ENCODE data around the gene ROPN1. TPM values are rescaled to one million over a fixed set of nuclear protein-coding genes. Genes with fewer than 3 reads are reported as not detected.
"Not testable (repeated sequence)": the region's sequence is repeated elsewhere in the genome, so short reads cannot be mapped to it uniquely, and the experiment has no call there.

Gene ROPN1
- total RNA-seq, 1 donor from 2014 or later = not detected

DNA sequence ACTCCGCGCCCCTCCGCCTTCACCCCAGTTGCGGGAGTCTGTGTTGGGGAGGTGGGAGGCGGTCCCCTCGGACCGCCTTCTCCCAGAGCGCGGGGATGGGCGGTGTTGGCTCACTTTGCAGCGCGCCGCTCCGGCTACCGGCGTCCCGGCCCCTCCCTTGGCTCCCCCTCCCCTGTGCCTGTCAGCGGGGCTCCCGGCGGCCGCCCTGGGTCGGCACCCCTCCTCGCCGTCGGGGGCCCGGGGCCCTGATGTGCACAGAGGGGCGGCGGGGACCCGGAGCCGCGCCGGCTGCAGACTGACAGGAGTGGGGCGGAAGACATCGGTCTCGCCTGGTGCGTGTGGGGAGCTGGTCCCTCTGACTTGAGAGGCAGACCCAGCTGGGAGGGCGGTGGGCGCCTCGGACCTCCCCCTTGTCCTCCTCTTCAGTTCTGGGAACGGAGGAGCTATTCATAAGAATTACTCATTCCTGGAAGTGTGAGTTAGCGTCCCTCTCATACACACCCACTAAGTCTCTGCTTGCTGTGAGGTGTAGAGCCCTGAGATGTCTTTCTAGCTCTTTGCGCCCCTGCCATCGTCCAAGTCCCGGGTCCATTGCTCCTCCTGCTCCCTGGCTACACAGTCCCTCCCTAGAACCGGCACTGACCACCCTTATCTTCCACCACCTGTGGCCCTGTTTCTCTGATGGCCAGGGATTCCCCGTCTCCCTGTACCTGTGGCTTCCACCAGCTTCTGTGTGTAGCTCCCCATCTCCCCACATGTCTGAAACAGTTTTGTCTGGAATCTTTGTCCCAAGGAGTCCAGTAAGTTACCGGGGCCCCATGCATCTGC, 42.3 kb upstream of the ROPN1 start:
- TF ChIP-seq, protein P1, sequence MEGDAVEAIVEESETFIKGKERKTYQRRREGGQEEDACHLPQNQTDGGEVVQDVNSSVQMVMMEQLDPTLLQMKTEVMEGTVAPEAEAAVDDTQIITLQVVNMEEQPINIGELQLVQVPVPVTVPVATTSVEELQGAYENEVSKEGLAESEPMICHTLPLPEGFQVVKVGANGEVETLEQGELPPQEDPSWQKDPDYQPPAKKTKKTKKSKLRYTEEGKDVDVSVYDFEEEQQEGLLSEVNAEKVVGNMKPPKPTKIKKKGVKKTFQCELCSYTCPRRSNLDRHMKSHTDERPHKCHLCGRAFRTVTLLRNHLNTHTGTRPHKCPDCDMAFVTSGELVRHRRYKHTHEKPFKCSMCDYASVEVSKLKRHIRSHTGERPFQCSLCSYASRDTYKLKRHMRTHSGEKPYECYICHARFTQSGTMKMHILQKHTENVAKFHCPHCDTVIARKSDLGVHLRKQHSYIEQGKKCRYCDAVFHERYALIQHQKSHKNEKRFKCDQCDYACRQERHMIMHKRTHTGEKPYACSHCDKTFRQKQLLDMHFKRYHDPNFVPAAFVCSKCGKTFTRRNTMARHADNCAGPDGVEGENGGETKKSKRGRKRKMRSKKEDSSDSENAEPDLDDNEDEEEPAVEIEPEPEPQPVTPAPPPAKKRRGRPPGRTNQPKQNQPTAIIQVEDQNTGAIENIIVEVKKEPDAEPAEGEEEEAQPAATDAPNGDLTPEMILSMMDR (IDR thresholded peaks at IDR 0.05; ENCODE audit: insufficient read depth, low read length, severe bottlenecking) = no peak
- peaks cover 19% of the 10 kb centered on the region for H3K27me3 ChIP-seq (ENCODE audit: control insufficient read depth, insufficient read depth, low read length)
- no peak for FAIRE-seq
- H3K36me3 ChIP-seq (ENCODE audit: control insufficient read depth, insufficient read depth, low read length) = no peaks in the 10 kb centered on the region
- DNase-seq (ENCODE audit: low read depth) = peak; percentile 29
- H3K4me3 ChIP-seq (ENCODE audit: low read depth, low read length) = peak overlapping the region; percentile 40

DNA sequence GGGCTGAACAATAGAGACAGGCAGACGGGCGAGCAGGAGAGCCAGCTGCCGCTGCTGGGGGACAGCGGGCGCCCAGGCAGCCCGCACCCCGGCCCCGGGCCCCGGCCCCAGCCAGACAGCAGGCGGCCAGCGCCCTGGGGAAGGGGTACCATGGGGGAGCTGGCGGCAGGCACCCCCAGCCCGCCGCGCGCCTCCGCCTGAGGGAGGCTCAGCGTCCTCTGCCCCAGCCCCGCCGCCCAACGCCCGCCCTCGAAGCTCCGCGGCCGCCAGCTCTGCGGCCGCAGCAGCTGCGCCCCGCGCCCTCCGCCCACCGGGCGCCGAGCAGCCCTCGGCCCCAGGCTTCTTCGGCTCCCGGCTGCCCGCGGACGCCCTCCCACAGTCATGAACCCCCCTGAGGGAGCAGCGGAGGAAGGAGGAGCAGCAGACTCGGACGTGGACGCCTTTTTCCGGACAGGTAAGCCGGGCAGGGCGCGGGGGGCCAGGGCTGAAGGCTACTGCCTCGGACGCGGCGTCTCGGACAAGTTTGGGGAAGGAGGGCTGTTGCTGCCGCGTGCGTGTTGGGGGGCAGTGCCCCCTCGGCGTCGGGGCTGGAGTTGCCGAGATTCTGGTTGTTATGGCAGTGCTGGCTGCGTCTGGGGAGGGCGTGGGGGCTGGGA, 41.6 kb upstream of the ROPN1 start, which contains the start of gene KALRN:
KALRN (plus strand) TSS at position 10 of the 656 bp plus-strand sequence.
- TF ChIP-seq, protein P1 (IDR thresholded peaks at IDR 0.05; ENCODE audit: insufficient read depth, low read length, severe bottlenecking) = no peak
- Histone ChIP-seq H3K36me3 (ENCODE audit: control insufficient read depth, insufficient read depth, low read length) (no peaks in the 10 kb centered on the region), H3K4me3 (ENCODE audit: low read depth, low read length) (peak within 1 kb of the TSS; percentile 40), H3K27me3 (ENCODE audit: control insufficient read depth, insufficient read depth, low read length) (peaks cover 19% of the 10 kb centered on the region)
- FAIRE-seq (no peak), DNase-seq (ENCODE audit: low read depth) (no peak)

DNA sequence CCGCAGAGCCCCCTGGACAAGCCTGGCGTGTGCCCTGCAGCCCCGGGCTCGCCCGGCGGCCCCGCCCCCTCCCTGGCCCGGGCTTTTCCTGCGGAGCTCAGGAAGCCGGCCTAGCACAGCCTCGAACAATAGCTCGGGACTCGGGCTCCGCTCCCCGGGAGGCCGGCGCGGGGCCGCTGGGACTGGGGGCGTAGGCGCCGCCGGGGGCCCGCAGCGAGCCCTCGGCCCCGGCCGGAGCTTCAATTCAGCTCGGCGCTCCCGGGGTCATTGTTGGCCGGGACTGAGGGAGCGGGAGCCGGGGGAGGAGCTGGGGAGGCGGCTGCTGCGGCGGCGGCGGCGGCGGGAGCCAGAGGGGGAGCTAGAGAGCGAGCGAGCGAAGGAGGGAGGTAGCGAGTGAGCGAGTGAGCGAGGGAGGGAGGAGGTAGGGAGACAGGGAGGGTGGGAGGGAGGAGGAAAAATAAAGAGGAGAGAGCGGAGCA, 41.0 kb upstream of the ROPN1 start:
- DNase-seq (ENCODE audit: low read depth) = peak; percentile 43
- TF ChIP-seq, protein P1 (IDR thresholded peaks at IDR 0.05; ENCODE audit: insufficient read depth, low read length, severe bottlenecking) = peak; percentile 55

DNA sequence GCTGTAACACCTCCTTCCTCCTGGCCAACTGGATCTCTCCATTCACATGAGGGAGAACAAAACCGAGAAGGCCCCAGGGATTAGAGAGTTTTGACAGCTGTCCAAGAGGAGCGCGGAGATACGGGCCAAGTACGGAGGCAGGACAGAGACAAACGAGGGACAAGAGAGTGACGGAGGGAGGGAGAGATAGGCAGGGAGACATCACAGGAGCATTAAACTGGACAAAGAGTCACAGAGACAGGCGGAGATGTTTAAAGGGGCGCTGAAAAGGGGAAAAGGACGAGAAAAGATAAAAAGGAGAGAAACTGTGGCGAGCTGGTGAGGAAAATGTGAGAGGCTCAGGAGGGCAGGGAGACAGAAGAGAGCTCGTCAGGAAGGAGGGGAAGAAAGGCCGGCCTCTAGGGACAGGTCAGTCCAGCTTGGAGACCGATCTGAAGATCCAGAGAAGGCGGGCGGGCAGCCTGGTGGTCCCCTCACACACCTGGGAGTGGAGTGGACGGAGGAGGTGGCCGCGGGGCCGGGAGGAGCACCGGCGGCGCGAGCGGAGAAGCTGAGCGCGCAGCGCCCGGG, 40.5 kb upstream of the ROPN1 start:
- Histone ChIP-seq H3K27me3 (ENCODE audit: control insufficient read depth, insufficient read depth, low read length) (peaks cover 19% of the 10 kb centered on the region), H3K4me3 (ENCODE audit: low read depth, low read length) (peak overlapping the region; percentile 40), H3K36me3 (ENCODE audit: control insufficient read depth, insufficient read depth, low read length) (no peaks in the 10 kb centered on the region)
- TF ChIP-seq, protein P1 (IDR thresholded peaks at IDR 0.05; ENCODE audit: insufficient read depth, low read length, severe bottlenecking) = no peak
- FAIRE-seq (no peak), DNase-seq (ENCODE audit: low read depth) (no peak)

More for the DNA sequence above, 41.0 kb upstream of the ROPN1 start:
- Histone ChIP-seq H3K27me3 (ENCODE audit: control insufficient read depth, insufficient read depth, low read length) (peaks cover 19% of the 10 kb centered on the region), H3K4me3 (ENCODE audit: low read depth, low read length) (peak overlapping the region; percentile 40), H3K36me3 (ENCODE audit: control insufficient read depth, insufficient read depth, low read length) (no peaks in the 10 kb centered on the region)
- no peak for FAIRE-seq

DNA sequence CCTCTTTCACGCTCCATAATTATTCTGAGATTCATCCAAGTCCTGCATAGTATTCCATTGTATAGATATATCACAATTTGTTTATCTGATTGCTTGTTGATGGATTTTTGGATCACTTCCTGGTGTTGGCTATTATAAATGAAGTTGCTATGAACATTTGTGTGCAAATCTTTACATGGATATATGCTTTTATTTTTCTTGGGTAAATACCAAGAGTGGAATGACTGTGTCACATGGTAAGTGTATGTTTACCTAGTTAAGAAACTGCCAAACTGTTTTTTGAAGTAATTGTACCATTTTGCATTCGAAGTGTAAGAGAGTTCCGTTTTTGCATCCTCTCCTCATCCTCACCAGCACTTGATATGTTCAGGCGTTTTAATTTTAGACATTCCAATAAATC, 34.6 kb upstream of the ROPN1 start:
- DNase-seq (ENCODE audit: low read depth) (no peak), FAIRE-seq (no peak)
- TF ChIP-seq, protein P1 (IDR thresholded peaks at IDR 0.05; ENCODE audit: insufficient read depth, low read length, severe bottlenecking) = no peak
- Histone ChIP-seq H3K36me3 (ENCODE audit: control insufficient read depth, insufficient read depth, low read length) (no peaks in the 10 kb centered on the region), H3K27me3 (ENCODE audit: control insufficient read depth, insufficient read depth, low read length) (peaks cover 3% of the 10 kb centered on the region), H3K4me3 (ENCODE audit: low read depth, low read length) (no peak overlapping the region)

DNA sequence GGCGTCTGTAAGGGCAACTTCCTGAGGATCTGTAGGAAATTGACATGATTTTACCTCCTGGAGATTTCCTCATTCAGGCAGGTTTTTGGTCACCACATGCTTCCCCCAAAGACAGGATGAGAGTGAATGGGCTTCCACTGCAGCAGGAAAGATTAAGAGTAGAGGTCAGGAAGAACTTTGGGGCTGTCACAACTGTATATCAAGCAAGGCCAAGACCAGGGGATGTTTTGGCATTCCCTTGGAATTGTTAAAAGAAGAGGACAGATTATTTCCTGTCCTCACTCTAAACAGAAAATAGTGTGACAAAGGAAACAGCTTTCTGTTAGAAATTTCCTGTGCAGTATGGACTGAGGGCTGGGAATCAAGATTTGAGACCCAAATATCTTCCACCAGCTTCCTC, 31.6 kb upstream of the ROPN1 start:
- H3K36me3 ChIP-seq (ENCODE audit: control insufficient read depth, insufficient read depth, low read length); FAIRE-seq; H3K4me3 ChIP-seq (ENCODE audit: low read depth, low read length); H3K27me3 ChIP-seq (ENCODE audit: control insufficient read depth, insufficient read depth, low read length); DNase-seq (ENCODE audit: low read depth): not testable (repeated sequence)

Measured in bronchial epithelial cell (primary cell).